ENCODE results near the gene KCNQ1.

- no peak for TF ChIP-seq POLR2AphosphoS5 (IDR thresholded peaks at IDR 0.05; ENCODE audit: low read depth, low read length)
- no peak for TF ChIP-seq POLR2A (IDR thresholded peaks at IDR 0.05; ENCODE audit: low read depth, low read length)
- TF ChIP-seq TAF1 (IDR thresholded peaks at IDR 0.05; ENCODE audit: borderline replicate concordance, low read depth, low read length), result no peak
Observed at GRCh38 chr11:2525941-2526807, 81.4 kb downstream of the KCNQ1 start.

Data from GM12892 (cell line).